ENCODE results near the gene FBXO46. TPM values are rescaled to one million over a fixed set of nuclear protein-coding genes. Genes with fewer than 3 reads are reported as not detected.

FBXO46 gene
- total RNA-seq, 1 experiment from 2014 or later: 16.8 TPM

DNA sequence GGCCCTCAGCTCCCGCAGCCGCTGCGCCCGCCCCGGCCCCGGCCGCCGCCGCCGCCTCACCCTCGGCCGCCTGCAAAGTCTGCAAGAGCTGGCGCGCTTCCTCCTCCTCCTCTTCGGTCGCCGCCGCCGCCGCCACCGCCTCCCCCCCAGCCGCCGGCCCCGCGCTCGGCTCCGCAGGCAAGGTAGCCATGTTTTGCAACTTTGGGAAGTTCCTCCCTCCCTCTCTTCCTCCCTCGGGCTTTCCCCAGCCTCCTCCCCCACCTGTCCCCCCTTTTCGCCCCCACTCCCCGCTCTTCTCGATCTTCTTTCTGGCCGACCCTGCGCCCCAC lies 37.9 kb upstream of the FBXO46 start:
- H3K4me3 ChIP-seq (ENCODE audit: low read length): peak overlapping the region; percentile 95
- DNase-seq: peak; percentile 82
- H3K27ac ChIP-seq (ENCODE audit: low read length): peak overlapping the region; percentile 72

DNA sequence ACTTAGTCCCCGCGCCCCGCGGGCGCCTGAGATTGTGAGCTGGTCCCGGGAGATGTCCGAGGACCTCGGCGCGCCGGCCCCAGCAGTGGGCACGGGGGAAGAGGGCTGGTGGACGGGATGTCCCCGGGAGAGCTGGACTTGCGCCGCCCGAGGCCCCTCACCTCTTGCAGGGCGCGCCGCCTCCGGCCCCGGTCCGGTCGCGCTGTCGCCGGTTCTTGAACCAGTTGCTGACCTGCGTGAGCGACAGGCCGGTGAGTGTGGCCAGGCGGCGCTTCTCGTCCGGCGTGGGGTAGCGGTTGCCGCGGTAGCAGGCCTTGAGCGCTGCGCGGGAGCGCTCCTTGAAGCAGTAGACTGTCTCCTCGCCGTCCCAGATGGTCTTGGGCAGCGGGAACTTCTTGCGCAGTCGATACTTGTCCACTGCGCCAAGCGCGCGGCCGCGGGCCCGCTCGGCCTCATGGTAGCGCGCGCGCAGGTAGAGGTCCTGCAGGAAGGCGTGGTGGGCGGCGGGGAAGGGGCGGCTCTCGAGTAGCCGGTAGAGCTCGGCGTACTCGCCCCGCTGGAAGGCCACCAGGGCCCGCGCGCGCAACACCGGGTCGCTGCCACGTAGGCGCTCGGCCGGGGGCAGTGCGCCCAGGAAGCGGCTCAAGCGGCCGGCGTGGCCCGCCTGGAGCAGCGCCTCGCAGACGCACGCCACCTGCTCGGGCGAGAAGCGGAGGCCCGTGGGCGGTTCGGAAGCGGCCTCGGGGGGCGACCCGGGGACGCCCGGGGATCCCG lies 37.4 kb upstream of the FBXO46 start:
- H2AFZ ChIP-seq (ENCODE audit: low read length): no peak overlapping the region
- 0 out of 2 replicates have a peak, but pooled peaks cover 4% of the 10 kb centered on the region for H4K20me1 ChIP-seq (ENCODE audit: insufficient read depth, low read depth, low read length)
- no peaks in the 10 kb centered on the region for H3K9me3 ChIP-seq (ENCODE audit: low read length)
- H3K79me2 ChIP-seq (ENCODE audit: low read length): no peaks in the 10 kb centered on the region
- peaks cover 24% of the 10 kb centered on the region for H3K4me1 ChIP-seq (ENCODE audit: low read length)
- peak overlapping the region; percentile 95 for H3K9ac ChIP-seq (ENCODE audit: low read length)
- no peak overlapping the region for H3K27ac ChIP-seq (ENCODE audit: low read length)
- no peaks in the 10 kb centered on the region for H3K36me3 ChIP-seq (ENCODE audit: insufficient read depth, low read length)
- H3K4me3 ChIP-seq (ENCODE audit: low read length): peak overlapping the region; percentile 95
- H3K4me2 ChIP-seq (ENCODE audit: low read depth, low read length, poor library complexity, severe bottlenecking): peak overlapping the region; percentile 100
- no peak for DNase-seq
- no peaks in the 10 kb centered on the region for H3K9me2 ChIP-seq (replicated peaks; ENCODE audit: insufficient read depth, low read length)
- H3K27me3 ChIP-seq (ENCODE audit: low read length): no peaks in the 10 kb centered on the region

More for the DNA sequence above, 37.9 kb upstream of the FBXO46 start:
- peak overlapping the region; percentile 32; the same call in 1 of the 2 replicates for H2AFZ ChIP-seq (ENCODE audit: low read length)
- H4K20me1 ChIP-seq (ENCODE audit: insufficient read depth, low read depth, low read length): 0 out of 2 replicates have a peak, but pooled peaks cover 4% of the 10 kb centered on the region
- no peaks in the 10 kb centered on the region for H3K36me3 ChIP-seq (ENCODE audit: insufficient read depth, low read length)
- H3K4me1 ChIP-seq (ENCODE audit: low read length): peaks cover 24% of the 10 kb centered on the region
- peak overlapping the region; percentile 100 for H3K4me2 ChIP-seq (ENCODE audit: low read depth, low read length, poor library complexity, severe bottlenecking)
- no peaks in the 10 kb centered on the region for H3K9me2 ChIP-seq (replicated peaks; ENCODE audit: insufficient read depth, low read length)
- H3K79me2 ChIP-seq (ENCODE audit: low read length): no peaks in the 10 kb centered on the region
- H3K9me3 ChIP-seq (ENCODE audit: low read length): no peaks in the 10 kb centered on the region
- H3K9ac ChIP-seq (ENCODE audit: low read length): peak overlapping the region; percentile 95
- no peaks in the 10 kb centered on the region for H3K27me3 ChIP-seq (ENCODE audit: low read length)

DNA sequence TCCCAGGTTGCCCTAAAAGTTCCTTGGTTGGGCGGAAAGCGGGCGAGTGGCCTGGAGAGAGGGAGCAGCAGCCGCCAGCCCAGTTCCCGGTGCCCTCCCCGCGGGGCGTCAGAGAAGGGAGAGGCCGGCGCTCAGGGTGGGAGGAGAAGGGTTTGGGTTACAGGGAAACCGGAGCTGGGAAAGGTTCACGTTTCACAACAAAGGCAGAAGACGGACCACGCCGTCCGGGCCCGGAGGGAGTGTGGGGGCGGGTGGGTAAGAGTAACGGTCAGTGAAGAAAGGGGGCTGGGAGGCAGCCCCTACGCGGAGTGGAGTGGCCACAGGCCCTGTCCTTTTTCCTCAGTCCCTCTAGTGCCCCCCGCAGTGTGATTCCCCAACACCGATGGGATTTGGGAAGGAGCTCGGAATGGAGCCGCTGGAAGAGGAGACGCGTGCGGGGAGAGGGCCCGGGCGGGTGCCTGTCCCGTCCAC lies 36.7 kb upstream of the FBXO46 start:
- Histone ChIP-seq H3K9me3 (ENCODE audit: low read length) (no peaks in the 10 kb centered on the region), H2AFZ (ENCODE audit: low read length) (no peak overlapping the region), H3K27ac (ENCODE audit: low read length) (no peak overlapping the region), H3K9me2 (replicated peaks; ENCODE audit: insufficient read depth, low read length) (no peaks in the 10 kb centered on the region), H3K9ac (ENCODE audit: low read length) (no peak overlapping the region), H3K79me2 (ENCODE audit: low read length) (no peaks in the 10 kb centered on the region), H3K4me3 (ENCODE audit: low read length) (no peak overlapping the region), H3K4me1 (ENCODE audit: low read length) (peaks cover 24% of the 10 kb centered on the region), H3K4me2 (ENCODE audit: low read depth, low read length, poor library complexity, severe bottlenecking) (no peak overlapping the region), H4K20me1 (ENCODE audit: insufficient read depth, low read depth, low read length) (0 out of 2 replicates have a peak, but pooled peaks cover 4% of the 10 kb centered on the region), H3K36me3 (ENCODE audit: insufficient read depth, low read length) (no peaks in the 10 kb centered on the region), H3K27me3 (ENCODE audit: low read length) (no peaks in the 10 kb centered on the region)
- no peak for DNase-seq

DNA sequence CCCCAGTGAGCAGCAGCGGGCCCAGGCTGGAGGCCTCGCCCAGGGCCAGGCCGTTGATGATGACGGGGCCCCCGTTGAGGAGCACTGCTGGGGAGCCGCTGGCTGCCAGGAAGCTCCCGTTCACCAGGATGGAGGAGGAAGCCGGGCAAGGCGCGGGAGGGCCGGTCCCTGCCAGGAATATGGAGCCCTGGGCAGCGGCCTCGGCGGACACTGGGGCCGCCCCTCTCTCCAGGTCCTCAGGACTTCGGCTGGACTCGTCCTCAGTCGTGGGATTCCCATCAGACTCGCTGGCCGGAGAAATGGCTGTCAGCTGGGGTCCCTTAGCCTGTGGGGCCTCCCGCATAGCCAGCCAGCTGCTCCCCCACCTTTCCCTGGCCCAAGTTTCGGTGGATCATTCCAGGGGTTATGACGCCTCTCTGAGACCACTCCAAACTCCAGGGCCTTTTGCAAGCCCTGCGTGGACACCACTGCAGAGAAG lies 36.2 kb upstream of the FBXO46 start:
- H3K4me2 ChIP-seq (ENCODE audit: low read depth, low read length, poor library complexity, severe bottlenecking): no peak overlapping the region
- no peak overlapping the region for H3K4me3 ChIP-seq (ENCODE audit: low read length)
- DNase-seq: no peak
- H3K9ac ChIP-seq (ENCODE audit: low read length): no peak overlapping the region
- no peaks in the 10 kb centered on the region for H3K9me2 ChIP-seq (replicated peaks; ENCODE audit: insufficient read depth, low read length)
- no peaks in the 10 kb centered on the region for H3K27me3 ChIP-seq (ENCODE audit: low read length)
- H3K79me2 ChIP-seq (ENCODE audit: low read length): no peaks in the 10 kb centered on the region
- peaks cover 24% of the 10 kb centered on the region for H3K4me1 ChIP-seq (ENCODE audit: low read length)
- no peaks in the 10 kb centered on the region for H3K36me3 ChIP-seq (ENCODE audit: insufficient read depth, low read length)
- 0 out of 2 replicates have a peak, but pooled peaks cover 4% of the 10 kb centered on the region for H4K20me1 ChIP-seq (ENCODE audit: insufficient read depth, low read depth, low read length)
- H3K9me3 ChIP-seq (ENCODE audit: low read length): no peaks in the 10 kb centered on the region
- H3K27ac ChIP-seq (ENCODE audit: low read length): no peak overlapping the region
- H2AFZ ChIP-seq (ENCODE audit: low read length): no peak overlapping the region

DNA sequence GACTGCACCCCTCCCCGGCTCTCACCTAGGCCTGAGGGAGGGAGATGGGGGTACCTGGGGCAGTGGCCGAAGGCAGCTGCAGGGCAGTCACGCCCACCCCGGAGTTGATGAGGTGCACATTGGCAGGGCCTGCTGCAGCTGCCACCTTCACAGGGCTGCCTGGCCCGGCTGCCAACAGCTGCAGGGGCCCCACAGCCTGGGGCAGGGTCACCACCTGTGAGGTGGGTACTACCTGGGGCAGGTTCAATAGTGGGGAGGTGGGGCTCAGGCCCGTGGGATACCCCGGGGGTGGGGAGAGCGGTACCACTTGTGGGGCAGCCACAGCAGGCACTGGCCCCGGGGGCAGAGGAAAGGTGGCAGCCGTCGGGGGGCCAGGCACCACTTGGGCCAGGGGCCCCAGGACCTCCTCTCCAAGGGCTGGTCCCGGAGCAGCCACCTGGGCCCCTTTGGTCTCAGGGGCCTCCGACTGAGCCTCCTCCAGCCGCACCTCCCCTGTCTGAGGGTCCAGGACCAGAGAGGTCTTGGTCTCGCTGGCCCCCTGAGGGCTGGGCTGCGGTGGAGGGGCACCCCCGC lies 35.7 kb upstream of the FBXO46 start:
- no peak overlapping the region for H3K4me2 ChIP-seq (ENCODE audit: low read depth, low read length, poor library complexity, severe bottlenecking)
- no peaks in the 10 kb centered on the region for H3K36me3 ChIP-seq (ENCODE audit: insufficient read depth, low read length)
- H3K9me3 ChIP-seq (ENCODE audit: low read length): no peaks in the 10 kb centered on the region
- no peak overlapping the region for H3K27ac ChIP-seq (ENCODE audit: low read length)
- 0 out of 2 replicates have a peak, but pooled peaks cover 4% of the 10 kb centered on the region for H4K20me1 ChIP-seq (ENCODE audit: insufficient read depth, low read depth, low read length)
- no peaks in the 10 kb centered on the region for H3K79me2 ChIP-seq (ENCODE audit: low read length)
- H3K27me3 ChIP-seq (ENCODE audit: low read length): no peaks in the 10 kb centered on the region
- DNase-seq: no peak
- H3K9me2 ChIP-seq (replicated peaks; ENCODE audit: insufficient read depth, low read length): no peaks in the 10 kb centered on the region
- peaks cover 24% of the 10 kb centered on the region for H3K4me1 ChIP-seq (ENCODE audit: low read length)
- H3K4me3 ChIP-seq (ENCODE audit: low read length): no peak overlapping the region
- no peak overlapping the region for H2AFZ ChIP-seq (ENCODE audit: low read length)
- H3K9ac ChIP-seq (ENCODE audit: low read length): no peak overlapping the region

DNA sequence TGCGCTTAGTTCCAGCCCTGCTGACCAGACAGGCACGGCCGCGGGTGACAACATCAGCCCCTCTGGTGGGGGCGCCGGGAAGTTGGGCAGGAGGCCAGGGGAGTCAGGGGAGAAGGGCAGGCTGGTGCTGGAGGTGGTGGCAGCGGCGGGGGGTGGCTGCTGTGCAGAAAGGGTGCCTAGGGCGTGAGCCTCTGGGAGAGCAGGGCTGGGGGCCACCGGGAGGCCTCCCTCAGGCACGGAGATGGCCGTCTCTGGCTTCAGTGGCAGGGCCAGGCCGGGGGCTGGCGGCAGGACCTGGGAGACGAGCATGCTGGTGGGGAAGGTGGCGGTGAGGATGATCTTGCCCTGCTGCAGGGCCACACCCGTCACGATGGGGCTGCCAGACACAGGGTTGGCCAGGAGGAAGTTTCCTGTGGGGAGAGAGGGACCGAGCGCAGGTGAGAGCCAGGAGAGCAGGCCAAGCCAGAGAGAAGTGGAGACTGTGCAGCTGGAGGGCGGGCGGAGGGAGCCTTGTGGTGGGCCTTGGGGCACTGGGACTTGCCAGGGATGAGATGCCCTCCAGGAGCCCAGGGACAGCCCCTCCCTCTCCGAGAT lies 35.1 kb upstream of the FBXO46 start:
- no peak overlapping the region for H3K4me3 ChIP-seq (ENCODE audit: low read length)
- no peak overlapping the region for H3K9ac ChIP-seq (ENCODE audit: low read length)
- H3K79me2 ChIP-seq (ENCODE audit: low read length): no peaks in the 10 kb centered on the region
- no peak overlapping the region for H3K27ac ChIP-seq (ENCODE audit: low read length)
- H2AFZ ChIP-seq (ENCODE audit: low read length): no peak overlapping the region
- H3K4me2 ChIP-seq (ENCODE audit: low read depth, low read length, poor library complexity, severe bottlenecking): no peak overlapping the region
- 0 out of 2 replicates have a peak, but pooled peaks cover 4% of the 10 kb centered on the region for H4K20me1 ChIP-seq (ENCODE audit: insufficient read depth, low read depth, low read length)
- DNase-seq: no peak
- H3K27me3 ChIP-seq (ENCODE audit: low read length): no peaks in the 10 kb centered on the region
- peaks cover 21% of the 10 kb centered on the region for H3K4me1 ChIP-seq (ENCODE audit: low read length)
- H3K9me3 ChIP-seq (ENCODE audit: low read length): no peaks in the 10 kb centered on the region
- no peaks in the 10 kb centered on the region for H3K36me3 ChIP-seq (ENCODE audit: insufficient read depth, low read length)
- no peaks in the 10 kb centered on the region for H3K9me2 ChIP-seq (replicated peaks; ENCODE audit: insufficient read depth, low read length)

DNA sequence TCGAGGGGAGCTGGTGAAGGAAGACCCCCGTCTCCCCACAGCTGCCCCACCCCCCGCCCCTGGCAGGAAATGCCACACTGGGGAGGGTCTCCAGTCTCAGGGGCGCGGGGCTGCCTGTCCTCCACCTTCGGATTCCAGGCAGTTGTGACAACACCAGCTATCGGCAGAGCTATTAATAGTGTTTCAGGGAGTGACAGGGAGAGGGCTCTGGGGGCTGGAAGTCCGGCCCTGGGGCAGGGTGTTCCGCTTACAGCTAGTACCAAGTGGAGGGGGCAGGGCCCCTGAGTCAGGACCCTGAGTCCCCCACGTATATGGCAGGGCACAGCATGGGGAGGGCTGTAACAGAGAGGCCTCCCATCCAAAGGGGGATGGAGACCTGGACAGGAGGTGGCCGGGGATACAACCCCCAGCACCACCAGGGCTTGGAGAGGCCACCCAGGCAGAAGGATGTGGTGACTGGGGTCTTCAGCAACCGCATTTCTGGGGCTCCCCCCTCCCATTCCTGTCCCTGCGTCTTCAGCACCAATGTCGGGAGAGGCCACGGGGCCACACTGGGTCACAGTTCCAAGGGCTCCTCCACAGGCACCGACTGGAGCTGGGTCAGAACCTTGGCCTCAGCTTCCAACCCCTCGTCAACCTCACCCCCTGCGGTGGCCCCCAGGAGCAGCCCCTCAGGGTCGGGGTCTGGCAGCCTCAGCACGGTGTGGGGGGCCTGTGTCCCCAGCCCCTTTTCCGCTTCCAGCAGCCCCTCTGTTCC lies 34.4 kb upstream of the FBXO46 start:
- H2AFZ ChIP-seq (ENCODE audit: low read length): no peak overlapping the region
- no peaks in the 10 kb centered on the region for H3K9me3 ChIP-seq (ENCODE audit: low read length)
- H3K4me3 ChIP-seq (ENCODE audit: low read length): no peak overlapping the region
- H3K9me2 ChIP-seq (replicated peaks; ENCODE audit: insufficient read depth, low read length): no peaks in the 10 kb centered on the region
- 0 out of 2 replicates have a peak, but pooled peaks cover 4% of the 10 kb centered on the region for H4K20me1 ChIP-seq (ENCODE audit: insufficient read depth, low read depth, low read length)
- H3K27ac ChIP-seq (ENCODE audit: low read length): no peak overlapping the region
- no peak for DNase-seq
- H3K79me2 ChIP-seq (ENCODE audit: low read length): no peaks in the 10 kb centered on the region
- H3K4me2 ChIP-seq (ENCODE audit: low read depth, low read length, poor library complexity, severe bottlenecking): no peak overlapping the region
- H3K36me3 ChIP-seq (ENCODE audit: insufficient read depth, low read length): no peaks in the 10 kb centered on the region
- H3K9ac ChIP-seq (ENCODE audit: low read length): no peak overlapping the region
- peaks cover 17% of the 10 kb centered on the region for H3K4me1 ChIP-seq (ENCODE audit: low read length)
- H3K27me3 ChIP-seq (ENCODE audit: low read length): no peaks in the 10 kb centered on the region

All from Karpas-422 (cell line).